GM23338 (cell line): ENCODE results near the gene RABL3.

Experiments
- CTCF ChIP-seq, 2 experiments: fragments of 200-600 bp in 1 of 2; sonication (generic) in 1 of 2; conservative IDR thresholded peaks; 2 replicates each; pipeline versions ENCODE4 v1.5.1 to v1.6.1; 2016 to 2017; ENCODE audit warnings: antibody characterized with exemption in 2 of 2, low read depth in 2 of 2, mild to moderate bottlenecking in 2 of 2, moderate library complexity in 1 of 2
- ETS1 ChIP-seq: IDR thresholded peaks from 2 replicates; pipeline ENCODE4 v1.6.1; 2016; ENCODE audit warnings: antibody characterized with exemption
- EZH2 ChIP-seq: fragments of 200-600 bp; sonication (generic); IDR thresholded peaks from one replicate; pipeline ENCODE4 v1.8.0; 2017; ENCODE audit warnings: antibody characterized with exemption, mild to moderate bottlenecking, low read depth; ENCODE audit not compliant: unreplicated experiment
- POLR2AphosphoS5 ChIP-seq: IDR thresholded peaks from 2 replicates; pipeline ENCODE4 v1.6.1; 2016; ENCODE audit warnings: antibody characterized with exemption, low read depth
- REST ChIP-seq: IDR thresholded peaks from one replicate; pipeline ENCODE4 v1.6.1; 2018; ENCODE audit warnings: antibody characterized with exemption; ENCODE audit not compliant: unreplicated experiment
- ZNF331 ChIP-seq: fragments of 250-450 bp; sonication (Bioruptor Pico); IDR thresholded peaks from 2 replicates; pipeline ENCODE4 v1.5.0; 2020; ENCODE audit warnings: low read depth, mild to moderate bottlenecking, moderate library complexity

GRCh38 chr3:120749843-120750242 lies 7.5 kb upstream of the RABL3 start:
- TF ChIP-seq CTCF (conservative IDR thresholded peaks at IDR 0.05; ENCODE audit: low read depth in 2 of 2) (no peak), ZNF331 (CRISPR knock-in tag) (no peak), REST (no peak), POLR2AphosphoS5 (no peak), EZH2 (no peak), ETS1 (no peak)
